SU-DHL-6 (cell line): ENCODE results near the gene TBC1D1.

ENCODE experiments used
- H2AFZ ChIP-seq: fragments of 200-600 bp; sonication (generic); 2 replicates; pipeline ENCODE4 v1.6.1; 2014; ENCODE audit warnings: low read depth, mild to moderate bottlenecking, moderate library complexity, mixed read lengths, antibody characterized with exemption, low read length; ENCODE audit not compliant: severe bottlenecking
- H3F3A ChIP-seq: fragments of 200-600 bp; shearing (Covaris generic); 2 replicates; pipeline ENCODE4 v1.6.0; 2016; ENCODE audit warnings: antibody characterized with exemption, mild to moderate bottlenecking; ENCODE audit not compliant: insufficient read depth
- H3K27ac ChIP-seq: fragments of 200-600 bp; sonication (generic); 2 replicates; pipeline ENCODE4 v1.5.1; 2016; ENCODE audit warnings: low read depth, mild to moderate bottlenecking, low read length, moderate library complexity, mixed read lengths
- H3K27me3 ChIP-seq: fragments of 200-600 bp; sonication (generic), shearing (Covaris generic); 2 replicates; pipeline ENCODE4 v1.6.0; 2014; ENCODE audit warnings: mild to moderate bottlenecking, low read length
- H3K36me3 ChIP-seq: fragments of 200-600 bp; sonication (generic); 2 replicates; pipeline ENCODE4 v1.6.1; 2014; ENCODE audit warnings: mild to moderate bottlenecking, low read length, mixed read lengths
- H3K4me2 ChIP-seq: fragments of 300-600, 200-600 bp; shearing (Covaris generic), sonication (generic); 2 replicates; pipeline ENCODE4 v1.6.0; 2014; ENCODE audit warnings: low read length, low read depth, mild to moderate bottlenecking; ENCODE audit not compliant: poor library complexity, severe bottlenecking
- H3K4me3 ChIP-seq: fragments of 200-600 bp; sonication (generic); 2 replicates; pipeline ENCODE4 v1.5.1; 2014; ENCODE audit warnings: antibody characterized with exemption, low read length, mild to moderate bottlenecking, mixed read lengths; ENCODE audit not compliant: insufficient read depth, poor library complexity, severe bottlenecking
- H3K79me2 ChIP-seq: fragments of 200-600 bp; sonication (generic); 2 replicates; pipeline ENCODE4 v1.6.1; 2014; ENCODE audit warnings: mild to moderate bottlenecking, low read length, moderate library complexity; ENCODE audit not compliant: insufficient read depth
- H3K9ac ChIP-seq: fragments of 200-600 bp; sonication (generic); 2 replicates; pipeline ENCODE4 v1.7.0; 2014; ENCODE audit warnings: mild to moderate bottlenecking, low read length
- H3K9me2 ChIP-seq: fragments of 200-600 bp; sonication (generic); replicated peaks from 2 replicates; pipeline ENCODE4 v1.6.1; 2014; ENCODE audit warnings: low read length; ENCODE audit not compliant: insufficient read depth
- H3K9me3 ChIP-seq: fragments of 200-600 bp; sonication (generic); 2 replicates; pipeline ENCODE4 v1.6.1; 2014; ENCODE audit warnings: low read length, mixed read lengths; ENCODE audit not compliant: insufficient read depth
- H4K20me1 ChIP-seq: fragments of 200-600 bp; sonication (generic); 2 replicates; pipeline ENCODE4 v1.6.1; 2014; ENCODE audit warnings: low read depth, mild to moderate bottlenecking, antibody characterized with exemption, low read length, moderate library complexity, mixed read lengths
- EZH2phosphoT487 ChIP-seq: fragments of 200-600 bp; sonication (generic), shearing (Covaris generic); conservative IDR thresholded peaks from 2 replicates; pipeline ENCODE4 v1.6.1; 2018; ENCODE audit warnings: mild to moderate bottlenecking, antibody characterized with exemption, low read length, moderate library complexity, mixed read lengths
- TF ChIP-seq, protein P1 (sequence below): fragments of 200-600 bp; sonication (generic); IDR thresholded peaks from one replicate; pipeline ENCODE4 v1.5.1; 2017; ENCODE audit warnings: antibody characterized with exemption, mild to moderate bottlenecking, low read length, moderate library complexity; ENCODE audit not compliant: insufficient read depth, poor library complexity, severe bottlenecking

Gene TBC1D1

GRCh38 chr4:38162240-38162784, 271.4 kb downstream of the TBC1D1 start:
- H3K4me2 ChIP-seq, result no peak overlapping the region
- no peaks in the 10 kb centered on the region for H3K79me2 ChIP-seq
- no peak overlapping the region for H2AFZ ChIP-seq

DNA sequence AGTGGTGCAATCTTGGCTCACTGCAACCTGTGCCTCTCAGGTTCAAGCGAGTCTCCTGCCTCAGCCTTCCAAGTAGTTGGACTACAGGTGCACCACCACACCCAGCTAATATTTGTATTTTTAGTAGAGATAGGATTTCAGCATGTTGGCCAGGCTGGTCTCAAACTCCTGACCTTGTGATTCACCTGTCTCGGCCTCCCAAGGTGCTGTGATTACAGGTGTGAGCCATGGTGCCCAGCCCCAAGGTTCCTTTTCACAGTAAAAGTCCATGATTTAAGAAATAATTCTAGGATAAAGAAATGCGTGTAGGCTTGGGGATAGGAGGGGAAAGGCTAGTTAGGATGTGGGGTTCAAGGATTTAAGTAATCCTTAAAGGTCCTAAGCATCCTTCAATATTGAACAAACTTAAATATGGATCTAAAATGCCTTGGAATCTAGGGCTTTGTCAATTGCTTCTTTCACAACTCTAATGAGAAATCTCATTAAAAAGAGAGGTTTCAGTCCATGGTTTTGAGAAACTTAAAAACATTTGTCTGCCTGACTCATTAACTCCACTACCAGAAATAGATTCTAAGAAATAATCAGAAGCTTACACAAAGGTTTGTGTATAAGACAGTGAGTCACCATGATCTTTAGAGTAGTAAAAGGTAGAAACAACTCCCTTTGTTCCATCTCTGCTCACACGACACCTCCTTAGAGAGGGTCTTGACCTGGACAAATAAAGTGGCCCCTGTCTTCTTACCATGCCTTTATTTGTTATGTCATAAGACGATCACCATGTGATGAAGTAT, 272.5 kb downstream of the TBC1D1 start:
- H3K9ac ChIP-seq, result no peak overlapping the region
- H3F3A ChIP-seq, result no peaks in the 10 kb centered on the region
- H2AFZ ChIP-seq, result no peak overlapping the region
- no peak overlapping the region for H3K4me3 ChIP-seq
- H3K9me2 ChIP-seq, result no peaks in the 10 kb centered on the region
- no peaks in the 10 kb centered on the region for H3K9me3 ChIP-seq
- H3K79me2 ChIP-seq, result no peaks in the 10 kb centered on the region
- no peaks in the 10 kb centered on the region for H4K20me1 ChIP-seq
- no peaks in the 10 kb centered on the region for H3K27me3 ChIP-seq
- no peak overlapping the region for H3K4me2 ChIP-seq
- no peaks in the 10 kb centered on the region for H3K36me3 ChIP-seq
- TF ChIP-seq, protein P1, sequence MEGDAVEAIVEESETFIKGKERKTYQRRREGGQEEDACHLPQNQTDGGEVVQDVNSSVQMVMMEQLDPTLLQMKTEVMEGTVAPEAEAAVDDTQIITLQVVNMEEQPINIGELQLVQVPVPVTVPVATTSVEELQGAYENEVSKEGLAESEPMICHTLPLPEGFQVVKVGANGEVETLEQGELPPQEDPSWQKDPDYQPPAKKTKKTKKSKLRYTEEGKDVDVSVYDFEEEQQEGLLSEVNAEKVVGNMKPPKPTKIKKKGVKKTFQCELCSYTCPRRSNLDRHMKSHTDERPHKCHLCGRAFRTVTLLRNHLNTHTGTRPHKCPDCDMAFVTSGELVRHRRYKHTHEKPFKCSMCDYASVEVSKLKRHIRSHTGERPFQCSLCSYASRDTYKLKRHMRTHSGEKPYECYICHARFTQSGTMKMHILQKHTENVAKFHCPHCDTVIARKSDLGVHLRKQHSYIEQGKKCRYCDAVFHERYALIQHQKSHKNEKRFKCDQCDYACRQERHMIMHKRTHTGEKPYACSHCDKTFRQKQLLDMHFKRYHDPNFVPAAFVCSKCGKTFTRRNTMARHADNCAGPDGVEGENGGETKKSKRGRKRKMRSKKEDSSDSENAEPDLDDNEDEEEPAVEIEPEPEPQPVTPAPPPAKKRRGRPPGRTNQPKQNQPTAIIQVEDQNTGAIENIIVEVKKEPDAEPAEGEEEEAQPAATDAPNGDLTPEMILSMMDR, result no peak
- no peak for TF ChIP-seq EZH2phosphoT487
- no peak overlapping the region for H3K27ac ChIP-seq

More at GRCh38 chr4:38162240-38162784, 271.4 kb downstream of the TBC1D1 start:
- TF ChIP-seq, protein P1, result no peak
- no peak for TF ChIP-seq EZH2phosphoT487
- Histone ChIP-seq H3K27ac (no peak overlapping the region), H3K9me3 (no peaks in the 10 kb centered on the region), H3K36me3 (no peaks in the 10 kb centered on the region), H3K9me2 (no peaks in the 10 kb centered on the region), H4K20me1 (no peaks in the 10 kb centered on the region), H3K9ac (no peak overlapping the region), H3F3A (no peaks in the 10 kb centered on the region), H3K27me3 (no peaks in the 10 kb centered on the region), H3K4me3 (no peak overlapping the region)

GRCh38 chr4:38164346-38164745, 273.5 kb downstream of the TBC1D1 start:
- H3K27ac ChIP-seq, result no peak overlapping the region
- no peak overlapping the region for H3K4me3 ChIP-seq
- no peak for TF ChIP-seq EZH2phosphoT487
- TF ChIP-seq, protein P1, result no peak
- H3K36me3 ChIP-seq, result no peaks in the 10 kb centered on the region
- H3K27me3 ChIP-seq, result no peaks in the 10 kb centered on the region
- no peak overlapping the region for H3K4me2 ChIP-seq
- no peaks in the 10 kb centered on the region for H3K9me2 ChIP-seq
- no peaks in the 10 kb centered on the region for H3K9me3 ChIP-seq
- no peaks in the 10 kb centered on the region for H3F3A ChIP-seq
- H3K79me2 ChIP-seq, result no peaks in the 10 kb centered on the region
- H3K9ac ChIP-seq, result no peak overlapping the region
- no peak overlapping the region for H2AFZ ChIP-seq
- H4K20me1 ChIP-seq, result no peaks in the 10 kb centered on the region
